HG03521 (cell line): ENCODE measurements around the gene MEI1.
"Not testable (repeated sequence)": the region's sequence is repeated elsewhere in the genome, so short reads cannot be mapped to it uniquely, and the experiment has no call there.

Experiments
- ATAC-seq: cut with Tn5 transposase; IDR thresholded peaks from one replicate; pipeline ENCODE4 v1.9.1; 2021; ENCODE audit warnings: mild to moderate bottlenecking, moderate library complexity; ENCODE audit not compliant: unreplicated experiment

The MEI1 gene

GRCh38 chr22:41699264-41700107, at the start of gene MEI1:
MEI1 (plus strand) TSS chr22:41699503; CDS start chr22:41699539, 36 bp downstream.
- no peak for ATAC-seq

GRCh38 chr22:41650229-41650628, 49.1 kb upstream of the MEI1 start:
- ATAC-seq = no peak

- no peak for ATAC-seq
These were observed 48.5 kb upstream of the MEI1 start for GRCh38 chr22:41650821-41651220.

- ATAC-seq = no peak
These were observed 45.0 kb upstream of the MEI1 start for GRCh38 chr22:41654322-41654721.

- ATAC-seq = no peak
These were observed 42.7 kb upstream of the MEI1 start for GRCh38 chr22:41656556-41656955.

- no peak for ATAC-seq
These were observed 41.6 kb upstream of the MEI1 start for GRCh38 chr22:41657709-41658108.

- ATAC-seq = no peak
These were observed 40.4 kb upstream of the MEI1 start for GRCh38 chr22:41658869-41659268.

GRCh38 chr22:41659941-41660340, 39.4 kb upstream of the MEI1 start:
- no peak for ATAC-seq

- no peak for ATAC-seq
These were observed 38.9 kb upstream of the MEI1 start for GRCh38 chr22:41660416-41660815.

- no peak for ATAC-seq
These were observed 38.2 kb upstream of the MEI1 start for GRCh38 chr22:41661088-41661487.

GRCh38 chr22:41661713-41662112, 37.6 kb upstream of the MEI1 start:
- no peak for ATAC-seq

- not testable (repeated sequence) for ATAC-seq
These were observed 35.7 kb upstream of the MEI1 start for GRCh38 chr22:41663594-41663993.

GRCh38 chr22:41664490-41664889, 34.8 kb upstream of the MEI1 start:
- ATAC-seq = no peak

GRCh38 chr22:41664951-41665350, 34.4 kb upstream of the MEI1 start:
- ATAC-seq = no peak

GRCh38 chr22:41668971-41669911, 30.1 kb upstream of the MEI1 start:
- no peak for ATAC-seq

GRCh38 chr22:41672096-41672495, 27.2 kb upstream of the MEI1 start:
- ATAC-seq = not testable (repeated sequence)

- no peak for ATAC-seq
These were observed 26.4 kb upstream of the MEI1 start for GRCh38 chr22:41672780-41673509.

GRCh38 chr22:41674846-41675340, 24.4 kb upstream of the MEI1 start:
- no peak for ATAC-seq

GRCh38 chr22:41676134-41676533, 23.2 kb upstream of the MEI1 start:
- ATAC-seq = no peak

- ATAC-seq = no peak
These were observed 17.7 kb upstream of the MEI1 start for GRCh38 chr22:41681616-41682015.
